HepG2 (cell line): ENCODE data around the gene MYBPC3. TPM values are rescaled to one million over a fixed set of nuclear protein-coding genes. Genes with fewer than 3 reads are reported as not detected.

Source experiments
- ATAC-seq: fragments of 200-7000 bp; cut with Tn5 transposase; 3 replicates; pipeline ENCODE4 v1.9.1; 2020; ENCODE audit warnings: mild to moderate bottlenecking, moderate library complexity
- BruUV-seq: library from RNA; stranded (reverse); fragments of 400-500 nt; replicated peaks from 2 replicates; lab custom pipeline; 2021; lab: Mats Ljungman, UMichigan
- CTCF ChIA-PET: fragments of 300-600 bp; formaldehyde crosslinking; extraction: SDS; loops from one replicate; lab custom pipeline; 2021; ENCODE audit warnings: low total read pairs, inconsistent platforms, low intra/inter-chr PET ratio; lab: Yijun Ruan, JAX
- POLR2A ChIA-PET: fragments of 350-600 bp; sonication (Branson Sonifier 250); formaldehyde crosslinking; loops from one replicate; lab custom pipeline; 2020; ENCODE audit warnings: antibody characterized with exemption, inconsistent platforms; lab: Yijun Ruan, JAX
- DNase-seq: peaks from one replicate; pipeline ENCODE4 v3.0.0-alpha.2; 2015; ENCODE audit warnings: low spot score
- FAIRE-seq: peaks from 3 replicates; lab custom pipeline; 2011; peaks lifted over from hg19 to GRCh38; lab: Jason Lieb, UNC
- H2AFZ ChIP-seq: one replicate; pipeline ENCODE4 v1.6.1; 2011; ENCODE audit warnings: low read length, inconsistent platforms
- H3K27ac ChIP-seq: fragments of 300-600 bp; 3 replicates; pipeline ENCODE4 v1.8.0; 2011; ENCODE audit warnings: mixed run types, mild to moderate bottlenecking, mixed read lengths, low read length, inconsistent platforms; ENCODE audit not compliant: insufficient read depth; ENCODE audit errors: extremely low read length
- H3K27me3 ChIP-seq, 2 experiments: fragments of 200-600 bp in 1 of 2; 2 replicates in 1 of 2; 3 replicates in 1 of 2; pipeline versions ENCODE4 v1.6.0 to v1.8.0; 2011; ENCODE audit warnings: low read length in 2 of 2, mild to moderate bottlenecking in 2 of 2, moderate library complexity in 2 of 2, inconsistent platforms in 1 of 2; ENCODE audit not compliant: insufficient read depth in 2 of 2, control insufficient read depth in 1 of 2
- H3K36me3 ChIP-seq, 2 experiments: fragments of 200-600 bp in 1 of 2; replicated peaks in 1 of 2; 2 replicates in 1 of 2; 3 replicates in 1 of 2; pipeline versions ENCODE4 v1.5.1 to v1.8.0; 2011; ENCODE audit warnings: low read length in 2 of 2, inconsistent platforms in 1 of 2; ENCODE audit not compliant: insufficient read depth in 2 of 2, control insufficient read depth in 1 of 2
- H3K4me1 ChIP-seq: 2 replicates; pipeline ENCODE4 v1.5.1; 2012; ENCODE audit warnings: low read length, inconsistent platforms; ENCODE audit not compliant: insufficient read depth
- H3K4me2 ChIP-seq: 2 replicates; pipeline ENCODE4 v1.6.0; 2011; ENCODE audit warnings: low read depth, low read length, inconsistent platforms
- H3K4me3 ChIP-seq, 3 experiments: fragments of 200-600 bp in 1 of 3; sonication (generic), shearing (Covaris generic) in 1 of 3; replicated peaks in 1 of 3; 2 replicates each; pipeline ENCODE4 v1.5.1; 2011 to 2016; ENCODE audit warnings: low read length in 3 of 3, inconsistent platforms in 2 of 3, low read depth in 2 of 3, mild to moderate bottlenecking in 2 of 3, control low read depth in 1 of 3, mixed read lengths in 1 of 3; ENCODE audit not compliant: insufficient read depth in 1 of 3
- H3K79me2 ChIP-seq: one replicate; pipeline ENCODE4 v1.6.1; 2011; ENCODE audit warnings: low read length, inconsistent platforms; ENCODE audit not compliant: insufficient read depth
- H3K9ac ChIP-seq: 2 replicates; pipeline ENCODE4 v1.6.0; 2011; ENCODE audit warnings: mild to moderate bottlenecking, low read depth, low read length, inconsistent platforms; ENCODE audit not compliant: insufficient read depth
- H3K9me3 ChIP-seq: 2 replicates; pipeline ENCODE4 v1.5.1; 2012; ENCODE audit warnings: mild to moderate bottlenecking, low read length
- H4K20me1 ChIP-seq: 2 replicates; pipeline ENCODE4 v1.6.0; 2011; ENCODE audit warnings: inconsistent platforms, mild to moderate bottlenecking, low read length, moderate library complexity; ENCODE audit not compliant: insufficient read depth
- CSRNP1 ChIP-seq: sonication (generic); formaldehyde crosslinking; IDR thresholded peaks from 2 replicates; pipeline ENCODE4 v1.8.1; 2023; ENCODE audit warnings: mild to moderate bottlenecking, missing genetic modification reagents
- ZNF768 ChIP-seq: sonication (generic); formaldehyde crosslinking; IDR thresholded peaks from 2 replicates; pipeline ENCODE4 v1.4.0; 2020; ENCODE audit warnings: missing genetic modification reagents
- WGBS: methylation state at CpG from one replicate; pipeline ENCODE4 v1.1.6; 2017; ENCODE audit warnings: low lambda C conversion rate; 5-methylcytosine and 5-hydroxymethylcytosine counted together
- in situ Hi-C: cut with HindIII; loops from 2 replicates; pipeline ENCODE4 v1.10.0; 2017; ENCODE audit warnings: low pct_unique_long_range_greater_than_20kb; ENCODE audit not compliant: extremely low pct_ligation_motif_present
- intact Hi-C: fragments of 100-400 bp; cut with micrococcal nuclease; formaldehyde crosslinking; loops from one replicate; pipeline ENCODE4 v1.10.0; 2022; ENCODE audit not compliant: unreplicated experiment
- polyA plus RNA-seq, 8 experiments: library from polyadenylated mRNA; depleted of rRNA in 3 of 8; stranded (reverse) in 7 of 8; unstranded in 1 of 8; fragments of >200 nt; fragmentation: Illumina TruSeq in 4 of 8; extraction: Trizol in 4 of 8; gene quantifications; 2 replicates each; pipeline versions ENCODE4 v1.2.1 to v1.2.3, GENCODE V29; 2011 to 2016; ENCODE audit warnings: low read depth in 4 of 8, missing spikeins in 1 of 8, mixed read lengths in 1 of 8; ENCODE audit not compliant: insufficient read depth in 1 of 8
- total RNA-seq, 5 experiments: library from RNA; depleted of rRNA; stranded (reverse); fragments of >200 nt; fragmentation: Illumina TruSeq; extraction: Trizol; gene quantifications; 2 replicates each; pipeline ENCODE4 v1.2.3, GENCODE V29; 2016; ENCODE audit warnings: low read depth in 1 of 5
- TF ChIP-seq, protein P1 (sequence below): sonication (generic); formaldehyde crosslinking; IDR thresholded peaks from 2 replicates; pipeline ENCODE4 v1.5.0; 2020; ENCODE audit warnings: missing genetic modification reagents
- TF ChIP-seq, protein P2 (sequence below): sonication (generic); formaldehyde crosslinking; IDR thresholded peaks from 2 replicates; pipeline ENCODE4 v1.8.0; 2022; ENCODE audit warnings: missing genetic modification reagents, low read depth, mild to moderate bottlenecking, borderline replicate concordance

The MYBPC3 gene
- total and polyA plus RNA-seq, 2 of the 13 experiments (the other 11 are each of a cell fraction or from before 2014, with no cell fraction given), result not detected

DNA sequence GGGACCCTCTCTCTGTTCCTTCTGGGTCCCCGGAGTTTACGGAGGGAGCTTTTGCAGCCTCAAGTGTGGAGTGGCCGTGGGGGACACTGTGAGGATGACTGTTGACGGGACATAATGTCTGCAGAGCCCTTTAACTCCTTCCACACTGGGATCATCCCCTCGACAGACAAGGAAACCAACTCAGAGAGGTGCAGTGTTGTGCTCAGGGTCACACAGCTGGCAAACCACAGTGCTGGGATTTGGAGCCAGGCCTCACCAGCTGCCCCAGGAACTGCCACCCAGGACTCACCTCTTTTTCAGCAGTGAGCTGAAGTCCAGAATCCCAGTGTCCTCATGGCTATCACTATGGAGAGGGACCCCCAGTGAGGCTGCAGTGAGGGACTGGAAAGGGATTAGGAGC lies 5.4 kb downstream of the MYBPC3 start:
- TF ChIP-seq ZNF768, result peak; percentile 92
- TF ChIP-seq CSRNP1 (CRISPR knock-in tag), result no peak
- TF ChIP-seq, all 625 proteins: peak for 1
- H3K27me3 ChIP-seq, result peaks cover 9 to 65% of the 10 kb centered on the region in 2 experiments; a peak in 4 of 5 replicates
- no peaks in the 10 kb centered on the region for H4K20me1 ChIP-seq
- ChIA-PET CTCF (no interaction called here), POLR2A (no interaction called here)
- no peaks in the 10 kb centered on the region for H3K79me2 ChIP-seq
- no peak overlapping the region for H2AFZ ChIP-seq
- no peak overlapping the region for H3K4me2 ChIP-seq
- no peak overlapping the region for H3K4me3 ChIP-seq
- in situ Hi-C loops, result no loop called here
- no peaks in the 10 kb centered on the region for H3K36me3 ChIP-seq
- WGBS, result 40% methylated on average over 5 of the region's 5 CpGs
- no TSS peak for BruUV-seq
- peaks cover 34% of the 10 kb centered on the region for H3K4me1 ChIP-seq
- no peak for ATAC-seq
- no peak overlapping the region for H3K9ac ChIP-seq
- no peak overlapping the region for H3K27ac ChIP-seq
- no peak for DNase-seq
- intact Hi-C loops, result no loop called here
- no peak for FAIRE-seq
- H3K9me3 ChIP-seq, result no peaks in the 10 kb centered on the region

- in situ Hi-C loops (no loop called here), intact Hi-C loops (no loop called here)
- POLR2A ChIA-PET, result no interaction called here
- Histone ChIP-seq H3K9me3 (no peaks in the 10 kb centered on the region), H3K27ac (no peak overlapping the region), H3K27me3 (peaks cover 11 to 65% of the 10 kb centered on the region in 2 experiments; a peak in 4 of 5 replicates), H3K79me2 (no peaks in the 10 kb centered on the region), H3K36me3 (no peaks in the 10 kb centered on the region), H3K4me1 (peaks cover 23% of the 10 kb centered on the region), H3K4me2 (no peak overlapping the region), H3K4me3 (no peak overlapping the region), H3K9ac (no peak overlapping the region), H2AFZ (no peak overlapping the region), H4K20me1 (no peaks in the 10 kb centered on the region)
- DNase-seq (no peak), FAIRE-seq (no peak), ATAC-seq (no peak)
- CTCF ChIA-PET, result no interaction called here
- TF ChIP-seq, protein P1, sequence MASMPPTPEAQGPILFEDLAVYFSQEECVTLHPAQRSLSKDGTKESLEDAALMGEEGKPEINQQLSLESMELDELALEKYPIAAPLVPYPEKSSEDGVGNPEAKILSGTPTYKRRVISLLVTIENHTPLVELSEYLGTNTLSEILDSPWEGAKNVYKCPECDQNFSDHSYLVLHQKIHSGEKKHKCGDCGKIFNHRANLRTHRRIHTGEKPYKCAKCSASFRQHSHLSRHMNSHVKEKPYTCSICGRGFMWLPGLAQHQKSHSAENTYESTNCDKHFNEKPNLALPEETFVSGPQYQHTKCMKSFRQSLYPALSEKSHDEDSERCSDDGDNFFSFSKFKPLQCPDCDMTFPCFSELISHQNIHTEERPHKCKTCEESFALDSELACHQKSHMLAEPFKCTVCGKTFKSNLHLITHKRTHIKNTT, result no peak
- TF ChIP-seq, protein P2, sequence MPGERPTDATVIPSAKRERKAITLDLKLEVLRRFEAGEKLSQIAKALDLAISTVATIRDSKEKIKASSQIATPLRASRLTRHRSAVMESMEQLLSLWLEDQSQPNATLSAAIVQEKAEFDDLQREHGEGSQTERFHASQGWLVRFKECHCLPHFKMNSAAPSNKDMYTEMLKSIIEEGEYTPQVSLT (CRISPR knock-in tag), result no peak
- WGBS, result 52% methylated on average over 18 of the region's 18 CpGs
- BruUV-seq, result no TSS peak
Observed at GRCh38 chr11:47345890-47346563, 6.5 kb downstream of the MYBPC3 start.
